HG02938 (cell line): ENCODE data around the gene CTF1.
"Not testable (repeated sequence)": the region's sequence is repeated elsewhere in the genome, so short reads cannot be mapped to it uniquely, and the experiment has no call there.

Source experiments
- ATAC-seq: cut with Tn5 transposase; IDR thresholded peaks from one replicate; pipeline ENCODE4 v1.9.1; 2021; ENCODE audit warnings: mild to moderate bottlenecking, moderate library complexity; ENCODE audit not compliant: unreplicated experiment

The CTF1 gene

GRCh38 chr16:30896261-30896888, at the start of gene CTF1:
CTF1 (plus strand) TSS chr16:30896614; CDS start chr16:30896644, 30 bp downstream.
- ATAC-seq: no peak

- ATAC-seq: no peak
Observed at GRCh38 chr16:30846649-30847402, 49.6 kb upstream of the CTF1 start.

- no peak for ATAC-seq
Observed at GRCh38 chr16:30850246-30850645, 46.2 kb upstream of the CTF1 start.

- no peak for ATAC-seq
Observed at GRCh38 chr16:30853758-30854157, 42.7 kb upstream of the CTF1 start.

- no peak for ATAC-seq
Observed at GRCh38 chr16:30858111-30858495, 38.3 kb upstream of the CTF1 start.

- no peak for ATAC-seq
Observed at GRCh38 chr16:30858829-30859423, 37.5 kb upstream of the CTF1 start.

- ATAC-seq: not testable (repeated sequence)
Observed at GRCh38 chr16:30860729-30861128, 35.7 kb upstream of the CTF1 start.

- ATAC-seq: not testable (repeated sequence)
Observed at GRCh38 chr16:30863178-30863577, 33.2 kb upstream of the CTF1 start.

GRCh38 chr16:30866031-30866430, 30.4 kb upstream of the CTF1 start:
- no peak for ATAC-seq

- ATAC-seq: no peak
Observed at GRCh38 chr16:30867747-30868146, 28.7 kb upstream of the CTF1 start.

GRCh38 chr16:30870904-30871303, 25.5 kb upstream of the CTF1 start:
- no peak for ATAC-seq

- no peak for ATAC-seq
Observed at GRCh38 chr16:30874244-30874820, 22.1 kb upstream of the CTF1 start.

GRCh38 chr16:30874821-30875717, 21.3 kb upstream of the CTF1 start:
- peak; percentile 71 for ATAC-seq

- ATAC-seq: no peak
Observed at GRCh38 chr16:30875871-30876801, 20.3 kb upstream of the CTF1 start.

GRCh38 chr16:30876867-30877266, 19.5 kb upstream of the CTF1 start:
- no peak for ATAC-seq

- no peak for ATAC-seq
Observed at GRCh38 chr16:30882429-30883310, 13.7 kb upstream of the CTF1 start.

GRCh38 chr16:30884760-30885159, 11.7 kb upstream of the CTF1 start:
- ATAC-seq: no peak

GRCh38 chr16:30885196-30885595, 11.2 kb upstream of the CTF1 start:
- no peak for ATAC-seq

- no peak for ATAC-seq
Observed at GRCh38 chr16:30886145-30886544, 10.3 kb upstream of the CTF1 start.
